GM23338 (cell line): ENCODE results near the gene TMEM39A.

Experiments
- CREB1 ChIP-seq: fragments of 250-450 bp; sonication (Bioruptor Pico); IDR thresholded peaks from 2 replicates; pipeline ENCODE4 v1.5.0; 2020; ENCODE audit warnings: low read depth, mild to moderate bottlenecking, moderate library complexity
- CTCF ChIP-seq, 2 experiments: fragments of 200-600 bp in 1 of 2; sonication (generic) in 1 of 2; conservative IDR thresholded peaks; 2 replicates each; pipeline versions ENCODE4 v1.5.1 to v1.6.1; 2016 to 2017; ENCODE audit warnings: antibody characterized with exemption in 2 of 2, low read depth in 2 of 2, mild to moderate bottlenecking in 2 of 2, moderate library complexity in 1 of 2
- EZH2 ChIP-seq: fragments of 200-600 bp; sonication (generic); IDR thresholded peaks from one replicate; pipeline ENCODE4 v1.8.0; 2017; ENCODE audit warnings: antibody characterized with exemption, mild to moderate bottlenecking, low read depth; ENCODE audit not compliant: unreplicated experiment
- EZH2phosphoT487 ChIP-seq: fragments of 200-600 bp; sonication (generic); IDR thresholded peaks from one replicate; pipeline ENCODE4 v1.8.1; 2018; ENCODE audit warnings: antibody characterized with exemption; ENCODE audit not compliant: unreplicated experiment
- POLR2AphosphoS5 ChIP-seq: IDR thresholded peaks from 2 replicates; pipeline ENCODE4 v1.6.1; 2016; ENCODE audit warnings: antibody characterized with exemption, low read depth

GRCh38 chr3:119506631-119507030 is 43.2 kb upstream of the TMEM39A start:
- TF ChIP-seq EZH2 (no peak), EZH2phosphoT487 (no peak), POLR2AphosphoS5 (no peak), CTCF (conservative IDR thresholded peaks at IDR 0.05; ENCODE audit: low read depth in 2 of 2) (no peak), CREB1 (CRISPR knock-in tag) (no peak)
